Measurements from ENCODE around the gene DENND2D.
A peak's percentile ranks its signal among the peaks of the same experiment; 100 is the strongest.

Gene DENND2D, protein sequence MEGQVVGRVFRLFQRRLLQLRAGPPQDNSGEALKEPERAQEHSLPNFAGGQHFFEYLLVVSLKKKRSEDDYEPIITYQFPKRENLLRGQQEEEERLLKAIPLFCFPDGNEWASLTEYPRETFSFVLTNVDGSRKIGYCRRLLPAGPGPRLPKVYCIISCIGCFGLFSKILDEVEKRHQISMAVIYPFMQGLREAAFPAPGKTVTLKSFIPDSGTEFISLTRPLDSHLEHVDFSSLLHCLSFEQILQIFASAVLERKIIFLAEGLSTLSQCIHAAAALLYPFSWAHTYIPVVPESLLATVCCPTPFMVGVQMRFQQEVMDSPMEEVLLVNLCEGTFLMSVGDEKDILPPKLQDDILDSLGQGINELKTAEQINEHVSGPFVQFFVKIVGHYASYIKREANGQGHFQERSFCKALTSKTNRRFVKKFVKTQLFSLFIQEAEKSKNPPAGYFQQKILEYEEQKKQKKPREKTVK

DNA sequence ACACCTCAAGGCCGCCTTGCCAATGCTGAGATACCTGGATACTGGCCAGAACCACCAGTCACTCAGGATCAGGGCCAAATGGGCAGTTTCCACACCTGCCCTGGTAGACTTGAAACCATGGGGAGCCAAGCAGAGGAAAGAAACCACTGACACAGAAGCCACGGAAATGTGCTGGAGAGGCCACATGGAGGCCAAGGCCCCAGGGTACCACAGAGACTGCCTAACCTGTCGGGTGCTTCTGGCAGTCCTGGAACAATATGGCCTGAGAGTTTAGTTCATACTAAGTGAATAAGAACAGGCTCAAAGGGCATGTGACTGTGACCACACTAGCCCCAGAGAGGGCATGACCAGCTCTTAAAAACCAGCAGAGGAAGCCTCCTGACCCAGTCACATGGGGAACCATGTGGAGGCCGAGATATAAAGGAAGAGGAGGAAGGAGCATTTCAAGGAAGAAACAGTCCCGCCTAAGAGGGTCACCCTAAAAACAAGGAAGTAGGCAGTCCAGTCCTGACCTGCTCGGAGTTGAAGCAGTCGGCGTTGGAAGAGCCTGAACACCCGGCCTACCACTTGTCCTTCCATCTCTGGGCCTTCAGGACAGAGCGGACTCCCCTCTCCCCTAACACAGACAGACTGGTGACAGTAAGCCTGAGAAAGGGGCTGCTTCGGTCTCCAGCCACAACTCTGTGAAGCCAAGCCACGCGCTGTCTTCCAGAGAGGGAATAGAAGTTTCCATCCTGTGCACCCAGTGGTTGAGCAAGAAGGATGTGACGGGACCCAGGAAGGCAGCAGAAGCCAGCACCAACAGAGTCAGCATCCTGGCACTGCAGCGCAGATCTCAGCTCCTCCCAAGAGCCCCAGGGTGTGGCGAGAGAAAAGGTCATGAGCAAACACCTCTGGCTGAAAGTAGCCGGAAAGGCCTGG is at the start of gene DENND2D:
TSS of gene DENND2D (minus strand) at position 766 of the 921 bp plus-strand sequence. CDS start at position 579, 187 bp downstream.
- DNase-seq, result peak in 3 of 4 experiments; percentile 17 to 40 (median 35)

DNA sequence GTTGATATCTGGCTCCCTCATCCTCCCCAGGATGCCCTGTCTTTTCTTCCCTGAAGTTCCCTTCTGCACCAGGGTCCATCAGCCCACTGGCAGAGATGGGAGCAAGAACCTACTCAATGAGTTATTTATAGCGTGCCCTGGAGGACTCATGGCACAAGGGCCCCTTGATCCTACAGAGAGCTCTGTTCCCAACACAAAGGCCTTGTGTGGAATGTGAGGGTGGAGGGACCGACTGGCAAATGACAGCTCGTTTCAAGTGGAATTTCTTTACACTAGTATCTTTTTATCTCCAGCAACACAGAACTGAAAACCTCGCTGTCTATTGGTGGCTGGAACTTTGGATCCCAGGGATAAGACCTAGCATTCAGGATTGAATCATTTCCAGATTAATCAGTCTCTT is 49.5 kb upstream of the DENND2D start:
- no peak for DNase-seq

DNA sequence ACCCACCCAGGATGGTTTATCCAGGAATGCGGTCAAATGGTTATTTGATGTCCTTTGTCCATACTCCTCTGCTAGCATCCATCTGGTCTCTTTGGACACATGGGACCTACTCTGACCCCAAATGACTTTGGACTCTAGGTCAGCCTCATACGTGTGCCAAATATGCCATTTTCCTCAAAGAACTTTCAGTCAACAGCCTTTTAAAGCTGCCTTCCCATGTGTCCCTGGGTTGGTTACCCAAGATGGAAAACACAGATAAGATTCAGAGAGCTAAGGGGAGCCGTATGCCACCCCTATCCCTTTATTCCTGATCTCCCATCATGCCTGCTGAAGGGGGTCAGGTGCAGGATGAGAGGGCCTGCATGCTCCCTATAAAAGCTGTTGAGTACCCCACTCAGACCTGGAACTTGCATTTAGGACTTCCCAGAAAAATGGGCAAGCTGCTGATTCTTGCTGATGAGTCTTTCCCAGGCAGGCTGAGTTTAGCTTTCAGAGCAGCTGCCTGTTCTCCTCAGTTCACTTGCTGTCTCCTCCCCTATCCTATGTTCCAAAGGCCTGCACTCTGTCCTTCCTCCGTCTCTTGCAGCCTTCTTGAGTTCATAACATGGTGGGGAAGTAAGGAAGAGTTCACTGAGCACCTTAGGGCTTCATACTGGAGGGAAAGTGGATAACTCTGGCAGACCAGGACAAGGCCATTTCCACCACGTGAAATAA is 46.8 kb upstream of the DENND2D start:
- no peak for DNase-seq

DNA sequence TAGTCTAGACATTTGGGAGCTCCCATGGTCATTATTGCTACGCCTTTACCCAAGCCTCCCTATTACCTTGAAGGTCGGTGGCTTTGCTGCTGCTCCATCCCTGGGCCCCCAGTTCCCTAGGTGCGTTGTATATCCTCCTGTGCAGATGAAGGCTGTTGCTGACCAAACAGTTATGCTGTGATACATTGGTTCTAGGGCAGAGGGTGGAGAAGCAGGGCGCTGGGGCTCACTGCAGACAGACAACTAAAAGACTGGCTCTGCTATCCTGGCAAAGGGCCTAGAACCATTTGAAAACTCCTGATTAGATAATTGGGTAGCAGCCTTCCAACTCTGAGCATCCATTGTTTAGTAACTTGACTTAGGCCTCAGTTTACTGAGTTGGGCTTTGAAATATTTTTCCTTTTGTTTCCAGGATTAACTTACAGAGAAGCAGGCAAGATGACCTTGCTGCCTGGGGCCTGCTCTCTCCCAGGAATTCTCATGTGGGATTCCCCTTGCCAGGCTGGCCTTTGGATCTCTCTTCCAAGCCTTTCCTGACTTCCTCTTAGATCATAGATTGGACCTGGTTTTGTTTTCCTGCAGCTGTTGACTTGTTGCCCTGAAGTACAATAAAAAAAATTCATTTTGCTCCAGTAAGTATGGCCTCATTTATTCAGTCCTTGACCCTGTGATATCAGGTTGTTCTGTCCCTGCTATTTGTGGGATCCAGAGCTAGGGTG is 42.5 kb upstream of the DENND2D start:
- DNase-seq, result no peak

DNA sequence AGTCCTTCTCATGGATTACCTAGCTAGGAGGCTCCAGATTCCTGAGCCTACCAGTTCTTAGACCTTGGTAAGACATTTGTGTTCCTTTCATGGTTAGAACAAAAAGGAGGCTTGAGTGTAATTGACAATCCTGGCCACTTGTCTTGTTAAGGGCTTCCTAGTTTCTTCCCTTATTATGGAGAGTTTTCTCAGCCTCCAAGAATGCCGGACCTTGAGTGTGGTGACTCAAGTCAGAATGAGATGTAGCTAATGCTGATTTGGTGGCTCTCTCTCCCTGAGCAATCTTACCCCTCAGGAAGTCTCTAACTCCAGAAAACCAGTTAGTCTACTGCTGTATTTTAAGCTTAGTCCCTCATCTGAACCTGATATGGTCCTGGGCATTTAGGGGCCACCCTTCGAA is 41.4 kb upstream of the DENND2D start:
- DNase-seq, result no peak

DNA sequence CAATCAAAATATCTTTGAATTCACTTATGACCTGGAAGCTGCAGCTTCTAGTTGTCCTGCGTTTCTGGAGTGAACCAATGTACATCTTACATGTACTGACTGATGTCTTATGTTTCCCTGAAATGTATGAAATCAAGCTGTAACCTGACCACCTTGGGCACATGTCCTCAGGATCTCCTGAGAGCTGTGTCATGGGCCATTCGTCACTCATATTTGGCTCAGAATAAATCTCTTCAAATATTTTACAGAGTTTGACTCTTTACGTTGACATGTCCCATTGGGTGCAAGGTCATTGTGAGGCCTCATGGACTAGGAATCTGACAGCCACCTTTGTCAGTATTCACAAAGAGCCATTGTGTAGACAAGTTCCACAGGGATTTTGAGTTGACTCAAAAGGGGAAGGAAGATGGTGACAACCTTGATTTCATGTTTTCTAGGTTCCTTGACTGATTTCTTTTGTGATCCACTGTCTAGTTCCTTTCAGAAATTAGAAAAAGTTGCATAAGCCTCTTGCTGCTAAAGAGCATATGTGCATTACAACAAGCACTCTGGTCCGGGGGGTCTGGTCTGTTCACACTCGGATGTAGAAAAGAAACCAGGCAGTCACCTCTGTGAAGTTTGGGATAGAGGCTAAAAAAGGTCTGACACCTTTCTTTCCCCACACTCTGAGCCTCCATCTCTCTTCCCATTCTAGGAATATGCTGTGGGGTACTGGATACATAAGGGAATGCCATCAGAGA is 37.8 kb upstream of the DENND2D start:
- DNase-seq, result no peak

DNA sequence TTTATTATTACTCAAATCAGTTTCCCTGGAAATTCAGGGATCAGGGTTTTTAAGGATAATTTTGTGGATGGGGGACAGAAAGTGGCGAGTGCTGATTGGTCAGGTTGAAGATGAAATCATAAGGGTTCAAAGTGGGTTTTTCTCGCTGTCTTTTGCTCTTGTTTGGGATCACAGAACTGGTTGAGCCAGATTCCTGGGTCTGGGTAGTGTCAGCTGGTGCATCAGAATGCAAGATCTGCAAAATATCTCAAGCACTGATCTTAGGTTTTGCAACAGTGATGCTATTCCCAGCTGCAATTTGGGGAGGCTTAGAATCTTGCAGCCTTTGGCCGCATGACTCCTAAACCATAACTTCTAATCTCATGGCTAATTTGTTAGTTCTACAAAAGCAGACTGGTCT is 36.4 kb upstream of the DENND2D start:
- no peak for DNase-seq

DNA sequence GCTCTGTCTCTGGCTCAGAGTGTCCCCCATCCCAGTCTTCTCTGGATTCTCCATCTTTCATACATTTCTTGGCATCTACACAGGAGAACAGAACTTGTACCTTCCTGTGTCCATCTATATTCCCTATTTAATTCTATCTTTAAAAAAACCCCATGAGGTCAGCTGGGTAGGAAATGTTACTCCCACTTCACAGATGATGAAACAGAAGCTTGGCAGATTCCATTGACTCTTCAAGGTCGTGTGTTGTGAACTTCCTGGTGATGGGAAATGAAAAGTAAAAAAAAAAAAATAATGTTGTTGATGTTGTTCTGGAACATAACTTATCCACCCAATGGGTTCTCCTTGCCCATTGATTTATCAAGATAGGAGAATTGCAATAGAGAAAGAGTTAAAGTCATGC is 35.9 kb upstream of the DENND2D start:
- DNase-seq, result no peak

DNA sequence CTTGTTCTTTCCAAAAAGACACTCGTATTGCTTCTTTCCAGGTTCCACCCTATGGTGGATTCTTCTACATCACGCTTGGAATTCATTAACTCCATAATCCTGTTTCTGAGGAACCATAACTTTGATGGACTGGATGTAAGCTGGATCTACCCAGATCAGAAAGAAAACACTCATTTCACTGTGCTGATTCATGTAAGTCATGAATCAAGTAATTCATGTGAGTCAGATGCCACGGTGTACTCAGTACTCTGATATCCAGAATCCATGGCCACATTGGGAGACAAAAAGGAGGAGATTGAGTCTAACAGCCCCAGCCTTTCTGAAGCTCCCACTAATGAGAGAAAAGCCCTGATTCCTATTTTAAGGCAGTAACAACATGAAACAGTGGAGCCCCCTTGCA is 34.4 kb upstream of the DENND2D start:
- DNase-seq, result no peak

DNA sequence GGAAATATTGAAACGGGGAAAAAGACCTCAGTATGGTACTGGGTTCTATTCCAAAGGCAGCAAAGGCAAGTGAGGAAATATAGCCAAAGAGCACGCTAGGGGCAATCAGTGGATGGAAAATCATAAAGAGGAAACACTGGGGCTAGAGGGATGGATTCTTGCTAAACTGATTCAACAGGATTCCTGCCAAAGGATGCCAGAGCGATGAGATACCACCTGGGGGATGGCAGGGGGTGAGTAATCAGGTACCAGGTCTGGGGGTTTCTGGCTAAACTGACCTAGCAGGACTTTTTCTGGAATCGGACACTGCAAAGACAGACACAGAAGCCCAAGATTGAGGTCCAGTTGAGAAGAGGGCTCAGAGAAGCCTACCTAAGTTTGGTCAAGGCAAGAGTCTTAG is 33.8 kb upstream of the DENND2D start:
- no peak for DNase-seq

DNA sequence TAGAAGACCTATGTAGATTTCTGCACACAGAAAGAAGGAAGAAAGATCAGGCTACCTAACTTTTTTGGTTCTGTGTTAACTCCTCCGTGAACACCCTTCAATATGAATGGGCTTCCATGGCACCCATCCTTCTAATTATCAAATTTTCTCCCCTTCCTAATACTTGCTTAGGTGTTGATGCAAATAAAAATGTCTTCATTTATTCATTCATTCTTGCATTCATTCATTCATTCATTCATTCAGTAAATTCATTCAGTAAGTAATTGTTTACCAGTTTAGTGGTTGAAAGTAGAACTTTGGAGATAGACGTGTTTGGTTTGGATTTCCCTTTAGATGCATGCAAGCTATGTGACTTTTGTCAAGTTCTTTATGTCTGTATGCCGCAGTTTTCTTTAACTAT is 31.7 kb upstream of the DENND2D start:
- no peak for DNase-seq

DNA sequence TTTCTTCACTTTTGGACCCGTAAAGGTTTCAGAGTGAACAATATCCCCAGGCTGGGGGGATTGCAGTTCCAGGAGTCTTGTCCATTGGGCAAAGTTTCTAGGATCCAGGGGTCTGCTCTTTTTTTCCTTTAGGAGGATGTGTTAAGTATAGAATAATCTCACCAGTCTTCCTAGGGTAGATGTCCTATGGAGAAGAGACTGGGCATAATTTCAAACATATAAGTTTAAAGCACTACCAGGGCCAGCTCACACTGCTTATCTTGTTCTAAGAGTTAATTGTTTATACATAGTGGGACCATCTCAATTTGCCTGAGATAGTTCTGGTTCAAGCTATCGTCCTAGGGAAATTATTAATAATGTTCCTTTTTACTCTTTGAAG is 28.3 kb upstream of the DENND2D start:
- DNase-seq, result no peak

DNA sequence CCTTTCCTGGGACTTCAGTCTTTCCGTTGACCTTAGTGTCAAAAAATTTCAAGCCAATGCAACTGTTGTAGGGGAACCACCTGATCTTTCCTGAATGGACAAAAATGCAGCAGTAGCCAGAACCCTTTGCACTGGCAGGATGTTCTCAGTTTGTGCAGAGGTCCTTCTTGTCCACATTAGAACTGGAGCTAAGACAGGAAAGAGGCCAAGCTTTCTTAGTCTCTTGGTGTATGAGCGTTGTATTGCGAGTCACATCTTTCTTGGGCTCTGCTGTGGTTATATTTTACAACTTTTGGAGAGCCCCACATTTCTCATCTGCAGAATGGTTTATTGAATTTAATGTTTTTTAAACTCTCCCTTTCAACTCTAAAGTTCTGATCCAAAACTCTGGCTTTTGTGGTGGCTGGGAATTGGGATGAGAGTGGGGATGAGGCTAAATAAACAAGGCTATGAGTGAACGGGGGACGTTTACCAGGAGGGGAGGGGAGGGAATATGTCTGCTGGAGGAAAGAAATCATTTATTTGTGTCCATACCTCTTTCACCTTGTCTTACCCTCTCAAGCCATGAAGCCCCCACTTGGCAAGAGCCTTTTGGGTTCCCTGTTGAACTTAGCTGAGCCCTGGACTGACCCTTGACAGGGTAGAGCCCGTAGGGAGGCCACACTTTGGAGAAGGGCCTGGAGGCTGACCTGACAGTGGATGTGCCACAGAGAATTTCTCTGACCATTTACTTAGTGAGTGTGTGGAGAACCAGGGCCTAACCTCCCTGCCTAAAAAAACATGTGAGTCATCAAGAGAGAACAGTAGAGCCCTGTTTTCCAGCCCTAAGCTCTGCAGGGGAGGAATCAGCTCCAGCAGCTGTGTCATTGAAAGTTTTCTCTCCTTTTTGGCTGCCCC is 27.7 kb upstream of the DENND2D start:
- DNase-seq, result no peak

DNA sequence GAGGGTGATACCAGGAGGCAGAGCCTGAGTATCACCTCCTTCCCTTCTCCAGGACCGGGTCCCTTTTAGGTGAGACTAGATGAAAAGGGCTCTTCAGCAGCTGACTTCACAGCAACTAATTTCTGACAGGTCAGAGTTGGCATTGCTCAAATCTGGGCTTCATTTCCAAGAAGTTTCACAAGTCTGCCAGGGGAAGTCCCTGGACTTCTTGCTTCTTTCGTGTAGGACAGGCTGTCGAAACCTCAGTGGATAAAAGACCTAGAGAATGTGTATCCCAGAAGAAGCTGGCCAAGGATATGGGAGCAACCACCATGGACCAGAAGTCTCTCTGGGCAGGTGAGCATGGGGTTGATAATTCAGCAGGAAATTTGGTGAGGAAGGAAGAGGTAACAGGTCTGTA is 27.0 kb upstream of the DENND2D start, which contains the start of gene CHI3L2:
TSS of gene CHI3L2 (plus strand) at position 280 of the 400 bp plus-strand sequence. CDS start at position 297, 17 bp downstream.
- DNase-seq, result no peak

DNA sequence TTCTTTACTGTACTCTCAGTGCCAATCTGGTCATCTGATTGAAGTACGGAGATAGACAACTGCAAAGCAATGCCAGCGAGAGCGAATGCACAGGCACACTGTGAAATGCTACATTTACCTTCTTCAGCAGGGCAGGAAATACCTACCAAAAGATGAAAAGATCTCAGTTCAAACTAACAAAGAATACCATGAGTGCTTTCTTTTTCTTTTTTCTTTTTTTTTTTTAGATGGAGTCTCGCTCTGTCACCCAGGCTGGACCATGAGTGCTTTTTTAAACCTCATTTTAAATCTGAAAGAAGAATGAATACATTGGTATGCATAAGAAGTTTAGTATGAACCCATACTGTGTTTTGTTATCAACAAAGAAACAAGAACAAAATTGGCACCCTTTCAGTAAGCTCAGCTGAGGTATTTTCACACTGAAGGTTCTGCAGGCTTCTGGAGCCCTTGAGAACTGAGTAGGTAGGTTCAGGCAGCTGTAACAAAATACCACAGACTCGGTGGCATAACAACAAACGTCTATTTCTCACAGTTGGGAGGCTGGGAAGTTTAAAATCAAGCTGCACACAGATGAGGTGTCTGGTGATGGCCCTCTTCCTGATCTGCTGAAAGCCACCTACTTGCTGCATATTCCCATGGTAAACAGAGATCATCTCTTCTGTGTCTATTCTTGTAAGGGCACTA is 25.4 kb upstream of the DENND2D start:
- DNase-seq, result peak in 2 of 4 experiments; percentile 17 to 24

DNA sequence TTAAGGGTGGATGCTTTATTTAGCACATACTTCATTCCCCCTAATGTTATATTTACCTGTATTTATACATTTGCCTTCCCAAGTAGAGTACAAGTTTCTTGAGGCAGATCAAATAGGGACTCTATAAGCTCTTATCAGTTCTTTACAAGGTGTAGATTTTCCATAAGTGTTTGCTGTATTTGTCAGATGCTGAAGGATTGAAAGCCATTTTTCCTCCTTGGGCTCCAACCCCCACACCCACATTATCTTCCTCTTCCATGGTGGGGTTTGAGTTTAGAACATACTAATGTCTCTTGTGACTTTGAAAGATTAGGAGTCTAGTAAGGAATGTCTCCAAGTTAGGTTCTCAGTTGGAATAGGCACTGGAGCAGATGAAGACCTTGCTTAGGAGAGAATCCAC is 24.6 kb upstream of the DENND2D start:
- DNase-seq, result no peak

DNA sequence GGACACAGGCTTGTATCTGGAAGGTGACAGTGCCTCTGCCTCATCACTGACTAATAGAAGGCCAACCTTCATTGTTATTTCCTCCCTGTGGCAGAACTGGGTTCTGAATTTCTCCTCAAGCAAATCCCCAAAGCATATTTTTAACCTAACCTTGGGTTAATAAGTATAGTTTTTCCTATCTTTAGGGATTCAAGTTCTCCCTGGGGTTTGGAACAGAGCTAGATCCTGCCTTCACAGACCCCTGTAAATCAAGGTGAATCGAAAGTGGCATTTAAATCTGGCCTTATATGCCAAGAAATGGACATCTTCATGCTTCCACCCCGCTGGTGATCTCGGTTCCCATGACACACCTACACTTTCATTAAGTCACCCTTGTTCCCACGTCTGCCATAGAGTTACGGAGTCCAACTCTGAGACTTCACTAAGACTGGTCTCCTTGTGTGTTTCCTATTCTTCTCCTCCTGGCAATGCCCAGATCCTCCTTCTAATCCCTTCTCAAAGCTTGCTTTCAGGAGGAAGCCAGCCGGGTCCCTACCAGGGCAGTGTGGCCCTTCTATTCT is 22.8 kb upstream of the DENND2D start:
- no peak for DNase-seq

DNA sequence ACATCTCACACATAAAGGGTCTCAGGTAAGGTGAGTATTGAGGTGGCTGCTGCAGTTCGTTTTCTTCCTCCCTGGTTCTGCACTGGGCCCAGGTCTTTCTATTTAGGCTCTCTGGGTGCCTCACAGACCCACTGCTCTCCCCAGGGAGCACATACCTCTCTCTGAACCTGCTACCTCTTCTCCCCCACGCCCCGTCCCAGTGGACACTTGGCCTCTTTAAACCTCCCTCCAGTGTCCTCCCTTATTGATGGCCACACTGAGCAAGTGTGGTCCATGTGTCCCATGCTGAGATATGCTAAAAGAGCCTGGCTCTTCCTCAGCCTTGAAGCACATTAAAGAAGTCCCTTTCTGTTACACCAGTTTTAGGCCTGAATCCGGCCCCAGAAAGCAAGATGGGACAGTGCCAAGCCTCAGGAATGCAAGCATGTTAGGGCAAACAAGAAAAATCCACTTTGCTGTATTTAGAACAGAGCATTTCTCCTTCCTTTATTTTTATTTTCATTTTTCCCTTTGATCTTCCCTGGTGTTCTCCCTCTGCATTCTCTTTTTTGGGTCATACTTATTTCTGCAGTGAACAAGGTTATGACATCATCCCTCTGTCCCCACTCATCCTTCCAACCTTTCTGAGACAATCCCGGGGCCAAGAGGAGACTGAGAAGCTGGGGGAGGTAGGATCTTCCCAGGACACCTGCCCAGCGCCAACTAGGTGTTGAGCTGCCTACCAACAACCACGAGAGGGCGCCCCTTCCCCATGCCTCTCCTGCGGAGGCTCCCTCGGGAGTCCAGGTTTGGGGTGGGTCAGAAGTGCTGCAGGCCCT is 22.1 kb upstream of the DENND2D start:
- peak; percentile 37 to 70 (median 66) for DNase-seq

Data from activated naive CD4-positive, alpha-beta T cell (primary cell).